ENCODE results near the gene C10orf90.

GRCh38 chr10:126463286-126463685 is 207.2 kb downstream of the C10orf90 start:
- TF ChIP-seq POLR2A (IDR thresholded peaks at IDR 0.05) (no peak), CTCF (IDR thresholded peaks at IDR 0.05) (no peak)

All from ovary (tissue), 3 donors.